Tibial artery (tissue), 4 donors: ENCODE measurements around the gene SLC22A7.

ENCODE experiments used
- DNase-seq, 2 donors: peaks; one replicate each; pipeline ENCODE4 v3.0.0-alpha.2; 2019
- H3K27ac ChIP-seq, 2 donors: fragments of 200-600 bp; sonication (generic) in 1 of 2; 1 replicate in 1 of 2; 2 replicates in 1 of 2; pipeline ENCODE4 v1.5.1; 2018 to 2019; ENCODE audit warnings: mild to moderate bottlenecking in 1 of 2
- H3K27me3 ChIP-seq, 2 donors: fragments of 200-600 bp; sonication (generic) in 1 of 2; one replicate each; pipeline versions ENCODE4 v1.5.1 to v1.6.0; 2016 to 2019
- H3K36me3 ChIP-seq, 3 donors: fragments of 200-600 bp; sonication (generic) in 2 of 3; one replicate each; pipeline ENCODE4 v1.5.1; 2016 to 2019; ENCODE audit warnings: mild to moderate bottlenecking in 2 of 3
- H3K4me1 ChIP-seq, 4 donors: fragments of 200-600 bp; sonication (generic) in 2 of 4; 1 replicate in 3 of 4; 2 replicates in 1 of 4; pipeline ENCODE4 v1.5.1; 2016 to 2019
- H3K4me3 ChIP-seq, 2 donors: fragments of 200-600 bp; sonication (generic) in 1 of 2; 1 replicate in 1 of 2; 2 replicates in 1 of 2; pipeline ENCODE4 v1.5.1; 2018 to 2019; ENCODE audit warnings: mild to moderate bottlenecking in 2 of 2
- H3K9me3 ChIP-seq, 3 donors: fragments of 200-600 bp; sonication (generic) in 1 of 3; one replicate each; pipeline ENCODE4 v1.5.1; 2016 to 2019
- CTCF ChIP-seq, 2 experiments: fragments of 200-600 bp in 1 of 2; fragments of 450-650 bp in 1 of 2; IDR thresholded peaks; one replicate each; pipeline ENCODE4 v1.5.1; 2017 to 2019; ENCODE audit warnings: antibody characterized with exemption in 2 of 2, mild to moderate bottlenecking in 1 of 2, moderate library complexity in 1 of 2
- intact Hi-C: fragments of 100-400 bp; cut with DNase I; formaldehyde crosslinking; loops from one replicate; pipeline ENCODE4 v1.15.0; 2023; ENCODE audit warnings: low total_unique reads

Gene SLC22A7

GRCh38 chr6:43303751-43304331 lies 5.8 kb downstream of the SLC22A7 start:
- intact Hi-C loops = no loop called here
- Histone ChIP-seq H3K27ac (no peak overlapping the region), H3K27me3 (peaks cover 0 to 58% of the 10 kb centered on the region in 2 donors), H3K36me3 (no peaks in the 10 kb centered on the region), H3K9me3 (no peaks in the 10 kb centered on the region), H3K4me3 (no peak overlapping the region), H3K4me1 (peaks cover 0 to 9% (median 7%) of the 10 kb centered on the region in 4 donors)
- TF ChIP-seq CTCF (IDR thresholded peaks at IDR 0.05) = no peak
- no peak for DNase-seq

GRCh38 chr6:43304361-43304760 lies 6.3 kb downstream of the SLC22A7 start:
- no peak overlapping the region for H3K27ac ChIP-seq
- no peaks in the 10 kb centered on the region for H3K36me3 ChIP-seq
- no peak for DNase-seq
- no peak overlapping the region for H3K4me3 ChIP-seq
- peaks cover 0 to 58% of the 10 kb centered on the region in 2 donors for H3K27me3 ChIP-seq
- peaks cover 0 to 13% (median 7%) of the 10 kb centered on the region in 4 donors for H3K4me1 ChIP-seq
- intact Hi-C loops = no loop called here
- TF ChIP-seq CTCF (IDR thresholded peaks at IDR 0.05) = no peak
- no peaks in the 10 kb centered on the region for H3K9me3 ChIP-seq

GRCh38 chr6:43304882-43305281 lies 6.8 kb downstream of the SLC22A7 start:
- peaks cover 0 to 13% (median 7%) of the 10 kb centered on the region in 4 donors for H3K4me1 ChIP-seq
- no peak overlapping the region for H3K4me3 ChIP-seq
- no peaks in the 10 kb centered on the region for H3K36me3 ChIP-seq
- H3K9me3 ChIP-seq = no peaks in the 10 kb centered on the region
- DNase-seq = no peak
- peaks cover 0 to 56% of the 10 kb centered on the region in 2 donors for H3K27me3 ChIP-seq
- TF ChIP-seq CTCF (IDR thresholded peaks at IDR 0.05) = no peak
- intact Hi-C loops = no loop called here
- H3K27ac ChIP-seq = no peak overlapping the region

- no peak for TF ChIP-seq CTCF (IDR thresholded peaks at IDR 0.05)
- H3K27ac ChIP-seq = no peak overlapping the region
- peaks cover 0 to 13% (median 7%) of the 10 kb centered on the region in 4 donors for H3K4me1 ChIP-seq
- intact Hi-C loops = no loop called here
- DNase-seq = no peak
- H3K9me3 ChIP-seq = no peaks in the 10 kb centered on the region
- no peaks in the 10 kb centered on the region for H3K36me3 ChIP-seq
- H3K27me3 ChIP-seq = peaks cover 0 to 46% of the 10 kb centered on the region in 2 donors
- no peak overlapping the region for H3K4me3 ChIP-seq
Observed at GRCh38 chr6:43306086-43306485, 8.0 kb downstream of the SLC22A7 start.

GRCh38 chr6:43307451-43308100 lies 9.5 kb downstream of the SLC22A7 start:
- no peak overlapping the region for H3K27ac ChIP-seq
- no peaks in the 10 kb centered on the region for H3K9me3 ChIP-seq
- peaks cover 0 to 33% of the 10 kb centered on the region in 2 donors for H3K27me3 ChIP-seq
- TF ChIP-seq CTCF (IDR thresholded peaks at IDR 0.05) = no peak
- DNase-seq = no peak
- intact Hi-C loops = no loop called here
- no peaks in the 10 kb centered on the region for H3K36me3 ChIP-seq
- H3K4me1 ChIP-seq = peaks cover 0 to 13% (median 7%) of the 10 kb centered on the region in 4 donors
- H3K4me3 ChIP-seq = no peak overlapping the region
